ENCODE results near the gene TIGD4. TPM values are rescaled to one million over a fixed set of nuclear protein-coding genes. Genes with fewer than 3 reads are reported as not detected.

Gene TIGD4
- under 1 TPM in 3 of 4 donors, not detected in 1; 0.14 to 0.95 (median 0.75) TPM for total RNA-seq

DNA sequence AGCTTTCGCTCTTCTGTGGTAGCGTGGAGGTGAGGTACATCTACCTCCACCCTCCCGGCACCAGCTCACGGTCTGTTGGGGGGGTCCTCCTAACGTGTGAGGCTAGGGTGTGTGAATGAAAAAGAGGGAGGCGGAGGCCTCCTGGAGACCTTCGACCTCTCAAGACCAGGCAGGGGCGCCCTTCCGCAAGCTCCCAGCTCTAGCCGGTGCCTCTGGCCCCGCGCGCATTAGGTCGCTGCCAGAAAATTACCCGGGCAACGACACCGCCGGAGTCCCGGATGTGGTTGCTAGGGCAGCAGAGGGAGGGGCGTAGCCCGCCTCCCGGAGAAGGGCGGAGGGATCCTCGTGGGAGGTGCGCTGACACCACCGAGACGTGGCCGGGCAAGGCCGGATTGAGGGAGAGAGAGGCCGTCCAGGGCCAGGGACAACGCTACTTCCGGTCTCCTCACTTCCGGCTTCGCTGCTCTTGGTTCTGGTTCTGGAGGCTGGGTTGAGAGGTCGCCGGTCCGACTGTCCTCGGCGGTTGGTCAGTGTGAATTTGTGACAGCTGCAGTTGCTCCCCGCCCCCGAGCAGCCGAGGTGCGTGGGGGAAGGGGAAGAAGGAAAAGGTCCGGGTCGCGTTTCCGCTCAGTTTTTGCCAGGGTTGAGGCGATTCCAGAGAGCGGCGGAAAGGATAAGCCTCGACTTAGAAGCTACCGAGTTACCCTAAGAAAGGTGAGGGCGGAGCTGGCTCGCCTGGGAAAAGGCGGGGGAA lies at the start of gene TIGD4, which contains the start of gene ARFIP1:
Gene TIGD4 (minus strand): TSS at position 218 of the 754 bp plus-strand sequence. CDS start 8,726 bp downstream, outside the sequence.
Gene ARFIP1 (plus strand): TSS at position 442 of the 754 bp plus-strand sequence. CDS start 49,680 bp downstream, outside the sequence.
- H3K36me3 ChIP-seq: no peaks in the 10 kb centered on the region
- no peaks in the 10 kb centered on the region for H3K27me3 ChIP-seq
- DNase-seq: peak; percentile 98
- peak within 1 kb of the TSS; percentile 87 to 93 (median 92) for H3K27ac ChIP-seq
- WGBS, 2 donors (ENCODE audit: low coverage in 1 of 2): 1% methylated on average over 55 of the region's 55 CpGs; no CpG with 5 or more reads in 1 of the 2 donors
- no peaks in the 10 kb centered on the region for H3K9me3 ChIP-seq
- H3K4me1 ChIP-seq: peaks cover 10 to 49% (median 26%) of the 10 kb centered on the region in 4 donors
- TF ChIP-seq CTCF (IDR thresholded peaks at IDR 0.05): peak in 3 of 5 experiments; percentile 16 to 19 (median 17)
- peak; percentile 75 to 83 (median 83) for TF ChIP-seq POLR2AphosphoS5 (IDR thresholded peaks at IDR 0.05)
- TF ChIP-seq POLR2A (IDR thresholded peaks at IDR 0.05): peak; percentile 83
- TF ChIP-seq EP300 (IDR thresholded peaks at IDR 0.05; ENCODE audit: low read depth): no peak
- in situ Hi-C loops (cut with MboI; ENCODE audit: low pct_ligation_motif_present in 1 of 4, low pct_unique_long_range_greater_than_20kb in 1 of 4, low sequenced_read_pairs in 3 of 4) (no loop called here), intact Hi-C loops (cut with DNase I; ENCODE audit: low total_unique reads) (loop anchor here (10.0 kb wide), 1 partner anchor 1465 kb away; no protein-coding TSS in a partner anchor)
- peak within 1 kb of the TSS; percentile 66 to 78 (median 71) for H3K4me3 ChIP-seq

DNA sequence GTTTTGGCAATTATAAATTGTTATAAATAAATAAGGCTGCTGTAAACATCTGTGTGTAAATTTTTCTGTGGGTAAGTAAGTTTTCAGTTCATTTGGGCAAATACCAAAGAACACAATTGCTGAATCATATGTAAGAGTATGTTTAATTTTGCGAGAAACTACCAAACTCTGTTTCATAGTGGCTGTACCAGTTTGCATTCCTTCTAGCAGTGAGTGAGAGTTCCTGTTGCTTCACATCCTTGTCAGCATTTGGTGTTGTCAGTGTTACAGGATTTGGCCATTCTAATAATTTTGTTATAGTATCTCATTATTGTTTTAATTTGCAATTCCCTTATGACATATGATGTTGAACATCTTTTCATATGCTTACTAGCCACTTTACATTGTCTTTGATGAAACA lies 48.6 kb upstream of the TIGD4 start:
- intact Hi-C loops (cut with DNase I; ENCODE audit: low total_unique reads): no loop called here
- 85 to 100% methylated on average over 1 of the region's 1 CpG for WGBS, 2 donors (ENCODE audit: low coverage in 1 of 2)
- Histone ChIP-seq H3K27me3 (no peaks in the 10 kb centered on the region), H3K9me3 (no peaks in the 10 kb centered on the region), H3K36me3 (peaks cover 0 to 6% (median 2%) of the 10 kb centered on the region in 4 donors), H3K27ac (no peak overlapping the region), H3K4me3 (no peak overlapping the region), H3K4me1 (no peaks in the 10 kb centered on the region)
- in situ Hi-C loops (cut with MboI; ENCODE audit: low pct_ligation_motif_present in 1 of 4, low pct_unique_long_range_greater_than_20kb in 1 of 4, low sequenced_read_pairs in 3 of 4): no loop called here
- no peak for TF ChIP-seq CTCF (IDR thresholded peaks at IDR 0.05)
- no peak for TF ChIP-seq EP300 (IDR thresholded peaks at IDR 0.05; ENCODE audit: low read depth)
- no peak for TF ChIP-seq POLR2AphosphoS5 (IDR thresholded peaks at IDR 0.05)
- TF ChIP-seq POLR2A (IDR thresholded peaks at IDR 0.05): no peak
- no peak for DNase-seq

GRCh38 chr4:152825336-152825735 lies 45.8 kb upstream of the TIGD4 start:
- H3K27ac ChIP-seq: no peak overlapping the region
- H3K36me3 ChIP-seq: peaks cover 0 to 5% (median 0%) of the 10 kb centered on the region in 4 donors
- peaks cover 0 to 2% (median 0%) of the 10 kb centered on the region in 4 donors for H3K4me1 ChIP-seq
- DNase-seq: no peak
- TF ChIP-seq POLR2A (IDR thresholded peaks at IDR 0.05): no peak
- TF ChIP-seq POLR2AphosphoS5 (IDR thresholded peaks at IDR 0.05): no peak
- TF ChIP-seq CTCF (IDR thresholded peaks at IDR 0.05): no peak
- no peak for TF ChIP-seq EP300 (IDR thresholded peaks at IDR 0.05; ENCODE audit: low read depth)
- in situ Hi-C loops (cut with MboI; ENCODE audit: low pct_ligation_motif_present in 1 of 4, low pct_unique_long_range_greater_than_20kb in 1 of 4, low sequenced_read_pairs in 3 of 4): no loop called here
- H3K27me3 ChIP-seq: no peaks in the 10 kb centered on the region
- H3K9me3 ChIP-seq: no peaks in the 10 kb centered on the region
- intact Hi-C loops (cut with DNase I; ENCODE audit: low total_unique reads): no loop called here
- H3K4me3 ChIP-seq: no peak overlapping the region

DNA sequence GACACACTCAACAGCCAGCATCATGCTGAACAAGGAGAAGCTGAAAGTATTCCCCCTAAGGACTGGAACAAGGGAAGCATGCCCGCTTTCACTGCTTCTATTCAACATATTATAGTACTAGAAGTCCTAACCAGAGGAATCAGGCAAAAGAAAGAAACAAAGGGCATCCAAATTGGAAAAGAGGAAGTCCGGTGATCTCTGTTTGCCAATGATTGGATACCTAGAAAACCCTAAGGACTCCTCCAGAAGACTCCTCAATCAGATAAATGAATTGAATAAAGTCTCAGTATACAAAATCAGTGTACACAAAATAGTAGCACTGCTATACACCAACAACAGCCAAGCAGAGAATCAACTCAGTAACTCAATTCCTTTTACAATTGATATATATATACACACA lies 45.0 kb upstream of the TIGD4 start:
- intact Hi-C loops (cut with DNase I; ENCODE audit: low total_unique reads): no loop called here
- TF ChIP-seq CTCF (IDR thresholded peaks at IDR 0.05) (no peak), POLR2AphosphoS5 (IDR thresholded peaks at IDR 0.05) (no peak), EP300 (IDR thresholded peaks at IDR 0.05; ENCODE audit: low read depth) (no peak), POLR2A (IDR thresholded peaks at IDR 0.05) (no peak)

More for the DNA sequence above, 45.0 kb upstream of the TIGD4 start:
- Histone ChIP-seq H3K36me3 (peaks cover 0 to 4% (median 0%) of the 10 kb centered on the region in 4 donors), H3K4me1 (peaks cover 0 to 2% (median 0%) of the 10 kb centered on the region in 4 donors), H3K4me3 (no peak overlapping the region), H3K27me3 (no peaks in the 10 kb centered on the region), H3K27ac (no peak overlapping the region), H3K9me3 (no peaks in the 10 kb centered on the region)
- in situ Hi-C loops (cut with MboI; ENCODE audit: low pct_ligation_motif_present in 1 of 4, low pct_unique_long_range_greater_than_20kb in 1 of 4, low sequenced_read_pairs in 3 of 4): no loop called here
- 96 to 100% methylated on average over 2 of the region's 2 CpGs for WGBS, 2 donors (ENCODE audit: low coverage in 1 of 2)
- no peak for DNase-seq
